RPMI8226 (cell line): ENCODE results near the gene BRINP2.

ENCODE experiments used
- DNase-seq: peaks from one replicate; pipeline ENCODE4 v3.0.0-alpha.2; 2015

BRINP2 gene, protein sequence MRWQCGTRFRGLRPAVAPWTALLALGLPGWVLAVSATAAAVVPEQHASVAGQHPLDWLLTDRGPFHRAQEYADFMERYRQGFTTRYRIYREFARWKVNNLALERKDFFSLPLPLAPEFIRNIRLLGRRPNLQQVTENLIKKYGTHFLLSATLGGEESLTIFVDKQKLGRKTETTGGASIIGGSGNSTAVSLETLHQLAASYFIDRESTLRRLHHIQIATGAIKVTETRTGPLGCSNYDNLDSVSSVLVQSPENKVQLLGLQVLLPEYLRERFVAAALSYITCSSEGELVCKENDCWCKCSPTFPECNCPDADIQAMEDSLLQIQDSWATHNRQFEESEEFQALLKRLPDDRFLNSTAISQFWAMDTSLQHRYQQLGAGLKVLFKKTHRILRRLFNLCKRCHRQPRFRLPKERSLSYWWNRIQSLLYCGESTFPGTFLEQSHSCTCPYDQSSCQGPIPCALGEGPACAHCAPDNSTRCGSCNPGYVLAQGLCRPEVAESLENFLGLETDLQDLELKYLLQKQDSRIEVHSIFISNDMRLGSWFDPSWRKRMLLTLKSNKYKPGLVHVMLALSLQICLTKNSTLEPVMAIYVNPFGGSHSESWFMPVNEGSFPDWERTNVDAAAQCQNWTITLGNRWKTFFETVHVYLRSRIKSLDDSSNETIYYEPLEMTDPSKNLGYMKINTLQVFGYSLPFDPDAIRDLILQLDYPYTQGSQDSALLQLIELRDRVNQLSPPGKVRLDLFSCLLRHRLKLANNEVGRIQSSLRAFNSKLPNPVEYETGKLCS

GRCh38 chr1:177170756-177171535 is at the start of gene BRINP2:
TSS of gene BRINP2 (plus strand) at chr1:177170958. CDS start at chr1:177229877, 58,919 bp downstream.
- peak; percentile 23 for DNase-seq

DNA sequence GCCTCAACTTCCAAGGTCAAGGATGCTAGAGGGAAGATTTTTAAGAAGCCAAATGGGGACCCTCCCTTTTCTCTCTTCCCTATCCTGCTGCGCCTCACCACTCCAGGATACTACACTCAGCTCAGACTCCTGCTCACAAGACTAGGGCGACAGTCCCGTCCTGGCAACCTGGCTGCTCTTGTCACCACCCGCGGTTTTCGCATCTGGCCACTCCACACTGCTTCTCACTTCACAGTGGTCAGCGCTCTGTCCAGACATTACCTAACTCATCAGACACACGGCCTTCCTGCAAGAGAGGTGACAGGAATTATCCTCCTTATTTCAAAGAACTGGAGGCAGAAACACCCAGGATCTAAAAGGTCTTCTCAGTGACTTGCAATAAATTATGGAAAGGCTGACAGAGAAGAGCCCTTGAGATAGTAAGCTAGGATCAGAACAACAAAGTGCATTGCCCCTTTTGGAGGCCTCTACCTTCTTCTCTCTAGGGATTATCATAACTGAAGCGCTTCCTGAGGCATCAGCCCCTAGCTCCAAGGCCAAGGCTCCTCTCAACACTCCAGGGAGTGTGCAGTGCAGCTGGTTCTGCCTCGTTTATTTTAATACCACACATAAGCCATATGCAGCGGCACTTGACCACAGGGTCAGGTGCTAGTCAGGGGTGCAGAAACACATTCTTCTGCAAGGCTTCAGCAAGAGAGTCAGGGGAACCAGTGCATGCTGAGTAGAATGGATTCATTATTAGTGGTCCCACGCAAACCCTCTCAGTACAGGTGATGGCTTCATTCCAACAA is 48.1 kb upstream of the BRINP2 start:
- DNase-seq = no peak

- no peak for DNase-seq
Observed at GRCh38 chr1:177124577-177125278, 46.0 kb upstream of the BRINP2 start.

DNA sequence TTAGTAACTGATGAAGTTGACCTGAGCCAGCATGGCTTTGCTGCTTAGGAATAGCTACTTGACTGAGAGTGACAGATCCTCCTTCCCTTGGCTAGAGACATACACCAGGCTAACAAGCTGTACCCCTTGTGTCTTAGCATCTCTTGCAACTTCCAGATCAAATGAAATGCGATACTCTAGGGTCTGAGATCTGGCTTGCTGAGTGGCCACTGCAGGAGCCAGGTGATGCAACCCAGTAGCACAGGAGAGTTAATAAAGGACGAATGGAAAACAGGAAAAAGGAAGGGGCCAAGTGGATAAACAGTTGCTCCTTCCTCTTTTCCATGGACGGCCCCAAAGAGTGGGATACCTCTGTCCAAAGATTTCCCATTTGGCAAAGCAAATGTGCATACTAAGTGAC is 44.5 kb upstream of the BRINP2 start:
- no peak for DNase-seq

DNA sequence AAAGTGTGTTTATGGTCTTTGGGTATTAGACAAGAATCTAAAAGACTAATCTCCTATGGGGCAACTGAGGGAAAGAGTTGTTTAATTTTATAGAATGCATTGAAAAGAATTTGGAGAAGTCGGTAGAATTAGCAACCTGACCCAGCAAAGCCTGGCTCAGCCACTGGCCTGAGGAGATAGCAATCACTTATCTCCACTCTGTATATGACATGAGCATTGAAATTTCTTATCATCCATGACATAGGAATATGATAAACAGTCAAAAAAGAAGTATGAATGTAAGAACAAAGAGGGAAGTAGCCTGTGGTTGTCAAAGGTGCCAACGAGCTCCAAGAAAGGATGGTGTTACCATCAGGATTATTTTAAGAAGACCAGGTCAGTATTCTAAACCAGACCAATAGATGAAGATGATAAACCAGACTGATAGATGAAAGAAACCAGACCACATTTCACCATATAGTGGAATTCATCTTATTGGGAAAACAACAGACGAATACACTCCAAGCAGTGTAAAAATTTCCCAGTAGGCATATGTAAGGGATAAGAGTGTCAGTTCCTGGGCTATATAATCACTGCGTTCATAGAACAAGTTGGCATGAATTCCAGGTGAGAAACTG is 42.0 kb upstream of the BRINP2 start:
- DNase-seq = no peak

DNA sequence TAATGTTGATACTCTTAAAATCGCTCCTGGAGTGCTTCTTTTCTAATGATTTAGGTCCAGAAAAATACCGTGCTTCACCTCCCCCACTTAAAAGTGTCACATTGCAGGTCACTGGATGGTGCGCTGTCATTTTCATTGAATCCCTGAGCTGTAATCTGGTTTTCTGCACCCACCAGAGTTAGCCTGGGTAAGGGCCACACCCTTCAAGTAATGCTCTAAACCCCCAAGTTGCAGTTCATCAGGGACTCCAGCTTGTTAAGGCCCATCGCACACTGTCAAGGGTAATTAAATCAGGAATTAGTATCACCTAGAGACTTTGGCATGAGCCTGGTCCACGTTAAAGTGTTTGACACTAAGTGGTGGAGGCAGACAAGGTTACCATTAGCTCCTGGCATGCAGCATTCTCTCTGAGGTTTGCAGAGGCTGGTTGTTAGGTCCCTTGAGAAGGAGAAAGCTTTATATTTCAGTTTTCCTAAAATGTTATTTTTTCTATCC is 40.3 kb upstream of the BRINP2 start:
- no peak for DNase-seq

GRCh38 chr1:177131723-177132122 is 39.0 kb upstream of the BRINP2 start:
- DNase-seq = no peak

DNA sequence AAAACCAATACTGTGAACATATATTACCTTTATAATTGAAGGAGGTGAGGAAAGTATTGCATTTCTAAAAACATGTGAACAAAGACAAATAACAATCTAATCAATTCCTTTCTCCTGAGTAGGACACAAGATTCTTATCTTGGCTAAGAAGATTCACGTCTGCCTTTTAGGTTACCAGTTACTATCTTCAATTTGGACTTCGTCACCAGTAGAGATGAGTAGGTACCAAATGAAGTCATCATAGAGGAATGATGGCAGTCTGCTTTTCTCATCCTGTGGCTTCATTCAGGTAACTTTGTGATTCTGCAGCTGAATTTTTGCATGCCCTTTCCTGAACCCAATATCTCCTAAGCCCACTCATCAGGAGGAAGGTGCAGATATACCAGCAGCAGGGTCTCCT is 38.6 kb upstream of the BRINP2 start:
- DNase-seq = no peak

- DNase-seq = no peak
Observed at GRCh38 chr1:177133977-177134538, 36.7 kb upstream of the BRINP2 start.

- no peak for DNase-seq
Observed at GRCh38 chr1:177135250-177135649, 35.5 kb upstream of the BRINP2 start.

GRCh38 chr1:177137814-177138213 is 32.9 kb upstream of the BRINP2 start:
- DNase-seq = no peak

DNA sequence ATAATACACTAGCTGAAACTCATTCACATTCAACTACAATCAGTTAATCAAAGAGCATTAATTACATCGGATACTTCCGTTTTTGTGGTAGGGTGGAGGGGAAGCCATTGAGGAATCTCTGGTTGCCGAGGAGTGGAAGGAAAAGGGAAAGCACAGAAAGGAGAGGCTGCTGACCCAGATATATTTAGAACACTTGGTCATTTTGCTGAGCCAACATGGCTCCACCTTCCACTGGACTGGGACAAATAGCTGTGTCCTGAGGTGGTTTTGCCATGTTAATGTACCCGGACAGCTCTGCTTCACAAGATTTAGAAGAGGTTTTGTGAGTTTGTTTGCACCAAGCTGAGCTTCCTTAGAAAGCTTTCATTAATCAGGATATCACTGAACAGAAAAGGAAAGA is 32.4 kb upstream of the BRINP2 start:
- DNase-seq = no peak

DNA sequence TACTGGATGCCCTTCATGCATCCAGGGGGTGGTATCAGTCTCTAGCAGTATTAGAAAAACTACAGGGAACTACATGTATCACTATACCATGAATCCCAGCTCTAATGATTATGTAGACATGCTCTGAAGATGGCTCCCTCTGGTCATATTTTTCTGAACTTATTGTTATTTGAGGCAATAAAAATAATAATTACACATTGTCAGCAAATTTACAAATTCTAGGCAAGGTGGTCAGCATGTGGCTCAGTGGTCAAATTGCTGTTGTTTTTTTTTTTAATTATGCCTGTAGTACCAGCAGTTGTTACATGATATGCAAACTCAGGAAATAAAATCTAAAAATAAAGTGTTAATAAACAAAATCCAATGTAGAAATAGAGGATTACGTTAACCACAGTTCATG is 28.7 kb upstream of the BRINP2 start:
- DNase-seq = no peak

DNA sequence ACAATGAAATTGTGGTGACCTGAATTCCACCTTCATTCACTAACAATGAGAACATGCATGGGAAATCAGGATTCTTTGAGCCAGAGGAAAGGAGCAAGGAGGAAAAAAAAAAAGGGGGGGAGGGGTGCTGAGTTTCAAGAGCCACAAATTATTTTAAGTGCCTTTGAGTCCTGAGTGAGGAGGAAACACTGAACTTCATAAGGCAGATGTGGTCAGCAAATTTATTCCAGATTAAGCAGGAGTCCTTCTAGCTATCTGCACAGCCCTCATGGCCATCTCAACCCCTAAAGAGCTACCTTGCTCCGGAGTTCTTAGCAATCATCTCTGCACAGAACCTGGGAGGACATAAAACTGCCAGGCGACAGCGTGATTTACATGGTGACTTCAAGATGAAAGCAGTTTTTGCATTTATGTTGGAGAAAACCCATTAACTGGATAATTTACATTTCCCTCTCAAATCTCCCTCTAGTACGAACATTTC is 27.9 kb upstream of the BRINP2 start:
- no peak for DNase-seq

GRCh38 chr1:177145106-177146070 is 25.4 kb upstream of the BRINP2 start:
- no peak for DNase-seq

- DNase-seq = no peak
Observed at GRCh38 chr1:177146499-177146898, 24.3 kb upstream of the BRINP2 start.

DNA sequence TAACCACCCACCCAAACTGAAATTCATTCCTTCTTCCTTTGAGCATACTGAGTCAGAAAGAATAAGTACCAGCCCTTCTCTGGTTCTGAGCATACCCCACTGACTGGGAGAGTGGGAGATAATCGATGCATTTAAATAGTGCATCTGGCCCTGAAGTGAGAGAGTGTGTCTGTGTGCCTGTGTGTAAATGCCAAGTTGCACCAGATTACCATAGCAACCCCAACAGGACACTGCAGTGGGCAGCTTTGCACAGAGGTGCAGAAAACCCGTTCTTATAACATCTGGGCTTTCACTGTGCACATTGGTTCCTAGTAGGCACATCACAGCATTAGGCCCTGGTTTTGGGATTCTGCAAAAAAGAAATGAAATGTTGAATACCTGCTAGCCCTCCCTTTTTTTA is 8.5 kb upstream of the BRINP2 start:
- DNase-seq = no peak

- no peak for DNase-seq
Observed at GRCh38 chr1:177163844-177164379, 6.8 kb upstream of the BRINP2 start.

GRCh38 chr1:177164380-177165068 is 6.2 kb upstream of the BRINP2 start, which contains the start of gene ASTN1:
TSS of gene ASTN1 (minus strand) at chr1:177164712. CDS start at chr1:177164676, 36 bp downstream.
- DNase-seq = no peak
